Stomach (tissue), 4 donors: ENCODE measurements around the gene MRPS16.

ENCODE experiments used
- EP300 ChIP-seq: sonication (generic); formaldehyde crosslinking; IDR thresholded peaks from one replicate; pipeline ENCODE4 v1.6.1; 2017; ENCODE audit warnings: antibody characterized with exemption
- POLR2A ChIP-seq, 4 donors: fragments of 450-650 bp; IDR thresholded peaks; one replicate each; pipeline ENCODE4 v1.6.1; 2016; ENCODE audit warnings: antibody characterized with exemption in 4 of 4, control low read depth in 2 of 4, mild to moderate bottlenecking in 1 of 4, moderate library complexity in 1 of 4
- TF ChIP-seq, protein P1 (sequence below), 7 experiments: fragments of 450-650 bp in 4 of 7; fragments of 200-600 bp in 3 of 7; sonication (generic) in 3 of 7; IDR thresholded peaks; one replicate each; pipeline ENCODE4 v1.5.1; 2016 to 2019; ENCODE audit warnings: antibody characterized with exemption in 7 of 7, control low read depth in 2 of 7, mild to moderate bottlenecking in 1 of 7

DNA sequence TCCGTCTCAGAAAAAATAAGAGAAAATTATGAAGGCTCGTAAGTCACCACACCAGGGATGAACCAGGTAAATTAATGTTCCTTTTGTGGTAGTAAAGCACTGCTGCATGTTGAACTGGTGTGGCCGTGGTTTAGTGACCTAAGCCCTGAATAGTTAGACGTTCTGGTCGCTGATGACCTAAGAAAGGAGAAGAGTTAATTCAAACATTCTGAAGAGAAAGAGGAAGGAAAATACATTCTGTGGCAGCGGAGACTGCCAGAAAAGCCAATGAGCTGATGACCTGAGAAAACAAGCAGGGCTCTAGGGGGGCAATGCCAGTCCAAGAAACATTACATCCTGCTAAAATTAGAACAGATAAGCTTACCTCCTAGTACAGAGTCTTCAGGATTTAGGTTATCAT lies 22.9 kb downstream of the MRPS16 start:
- TF ChIP-seq, protein P1, sequence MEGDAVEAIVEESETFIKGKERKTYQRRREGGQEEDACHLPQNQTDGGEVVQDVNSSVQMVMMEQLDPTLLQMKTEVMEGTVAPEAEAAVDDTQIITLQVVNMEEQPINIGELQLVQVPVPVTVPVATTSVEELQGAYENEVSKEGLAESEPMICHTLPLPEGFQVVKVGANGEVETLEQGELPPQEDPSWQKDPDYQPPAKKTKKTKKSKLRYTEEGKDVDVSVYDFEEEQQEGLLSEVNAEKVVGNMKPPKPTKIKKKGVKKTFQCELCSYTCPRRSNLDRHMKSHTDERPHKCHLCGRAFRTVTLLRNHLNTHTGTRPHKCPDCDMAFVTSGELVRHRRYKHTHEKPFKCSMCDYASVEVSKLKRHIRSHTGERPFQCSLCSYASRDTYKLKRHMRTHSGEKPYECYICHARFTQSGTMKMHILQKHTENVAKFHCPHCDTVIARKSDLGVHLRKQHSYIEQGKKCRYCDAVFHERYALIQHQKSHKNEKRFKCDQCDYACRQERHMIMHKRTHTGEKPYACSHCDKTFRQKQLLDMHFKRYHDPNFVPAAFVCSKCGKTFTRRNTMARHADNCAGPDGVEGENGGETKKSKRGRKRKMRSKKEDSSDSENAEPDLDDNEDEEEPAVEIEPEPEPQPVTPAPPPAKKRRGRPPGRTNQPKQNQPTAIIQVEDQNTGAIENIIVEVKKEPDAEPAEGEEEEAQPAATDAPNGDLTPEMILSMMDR (IDR thresholded peaks at IDR 0.05): no peak
- TF ChIP-seq POLR2A (IDR thresholded peaks at IDR 0.05) (no peak), EP300 (no peak)
